ENCODE measurements around the gene SRGAP3. TPM values are rescaled to one million over a fixed set of nuclear protein-coding genes. Genes with fewer than 3 reads are reported as not detected.

SRGAP3 gene
- total RNA-seq, 1 donor from 2014 or later = 3.9 TPM

- DNase-seq (ENCODE audit: low read depth) (no peak), FAIRE-seq (no peak)
- no peaks in the 10 kb centered on the region for H3K9me3 ChIP-seq (ENCODE audit: insufficient read depth, low read depth, low read length)
- H3K27me3 ChIP-seq (ENCODE audit: insufficient read depth, low read length) = no peaks in the 10 kb centered on the region
- H3K36me3 ChIP-seq (ENCODE audit: insufficient read depth, low read length) = no peaks in the 10 kb centered on the region
- no peak for TF ChIP-seq EZH2 (IDR thresholded peaks at IDR 0.05; ENCODE audit: insufficient read depth, low read length)
- TF ChIP-seq CTCF (IDR thresholded peaks at IDR 0.05; ENCODE audit: insufficient read depth, low read depth, low read length) = no peak
- H4K20me1 ChIP-seq (ENCODE audit: insufficient read depth, low read length) = no peaks in the 10 kb centered on the region
- Mint-ChIP-seq H3K9me3 (ENCODE audit: unreplicated experiment) (peaks cover 2% of the 10 kb centered on the region), H3K27me3 (ENCODE audit: low read depth, unreplicated experiment) (peaks cover 3% of the 10 kb centered on the region), H3K4me1 (ENCODE audit: low read depth, unreplicated experiment) (no peaks in the 10 kb centered on the region), H3K27ac (ENCODE audit: unreplicated experiment) (no peak overlapping the region), H3K36me3 (ENCODE audit: low read depth, unreplicated experiment) (no peaks in the 10 kb centered on the region), H3K4me3 (ENCODE audit: unreplicated experiment) (no peak overlapping the region)
- H3K4me2 ChIP-seq (ENCODE audit: low read length) = no peak overlapping the region
- H3K9ac ChIP-seq (ENCODE audit: low read length) = no peak overlapping the region
- H2AFZ ChIP-seq (ENCODE audit: low read depth, low read length) = no peak overlapping the region
- no peaks in the 10 kb centered on the region for H3K79me2 ChIP-seq (ENCODE audit: insufficient read depth, low read length)
- no peak overlapping the region for H3K4me3 ChIP-seq (ENCODE audit: insufficient read depth, low read depth, low read length)
- H3K4me1 ChIP-seq (ENCODE audit: insufficient read depth, low read length) = no peaks in the 10 kb centered on the region
- no peak overlapping the region for H3K27ac ChIP-seq (ENCODE audit: low read depth, low read length)
Measured at GRCh38 chr3:9161811-9162210, 87.6 kb downstream of the SRGAP3 start.

GRCh38 chr3:9161298-9161697 is 88.1 kb downstream of the SRGAP3 start:
- no peak overlapping the region for H3K4me3 Mint-ChIP-seq (ENCODE audit: unreplicated experiment)
- no peak for FAIRE-seq

More at GRCh38 chr3:9161298-9161697, 88.1 kb downstream of the SRGAP3 start:
- H3K9ac ChIP-seq (ENCODE audit: low read length) = no peak overlapping the region
- peaks cover 3% of the 10 kb centered on the region for H3K27me3 Mint-ChIP-seq (ENCODE audit: low read depth, unreplicated experiment)
- H3K36me3 Mint-ChIP-seq (ENCODE audit: low read depth, unreplicated experiment) = no peaks in the 10 kb centered on the region
- no peaks in the 10 kb centered on the region for H4K20me1 ChIP-seq (ENCODE audit: insufficient read depth, low read length)
- H3K9me3 Mint-ChIP-seq (ENCODE audit: unreplicated experiment) = peaks cover 2% of the 10 kb centered on the region
- TF ChIP-seq CTCF (IDR thresholded peaks at IDR 0.05; ENCODE audit: insufficient read depth, low read depth, low read length) = no peak
- TF ChIP-seq EZH2 (IDR thresholded peaks at IDR 0.05; ENCODE audit: insufficient read depth, low read length) = no peak
- DNase-seq (ENCODE audit: low read depth) = no peak
- no peaks in the 10 kb centered on the region for H3K27me3 ChIP-seq (ENCODE audit: insufficient read depth, low read length)
- no peak overlapping the region for H3K27ac ChIP-seq (ENCODE audit: low read depth, low read length)
- no peaks in the 10 kb centered on the region for H3K4me1 ChIP-seq (ENCODE audit: insufficient read depth, low read length)
- no peak overlapping the region for H3K27ac Mint-ChIP-seq (ENCODE audit: unreplicated experiment)
- no peak overlapping the region for H2AFZ ChIP-seq (ENCODE audit: low read depth, low read length)
- H3K79me2 ChIP-seq (ENCODE audit: insufficient read depth, low read length) = no peaks in the 10 kb centered on the region
- no peaks in the 10 kb centered on the region for H3K4me1 Mint-ChIP-seq (ENCODE audit: low read depth, unreplicated experiment)
- no peaks in the 10 kb centered on the region for H3K36me3 ChIP-seq (ENCODE audit: insufficient read depth, low read length)
- no peak overlapping the region for H3K4me3 ChIP-seq (ENCODE audit: insufficient read depth, low read depth, low read length)
- no peaks in the 10 kb centered on the region for H3K9me3 ChIP-seq (ENCODE audit: insufficient read depth, low read depth, low read length)
- H3K4me2 ChIP-seq (ENCODE audit: low read length) = no peak overlapping the region
